ENCODE data around the gene RIPOR3.
"Not testable (repeated sequence)": the region's sequence is repeated elsewhere in the genome, so short reads cannot be mapped to it uniquely, and the experiment has no call there.

The RIPOR3 gene

GRCh38 chr20:50704514-50704913 lies 13.2 kb upstream of the RIPOR3 start:
- DNase-seq: no peak

- not testable (repeated sequence) for DNase-seq
Observed at GRCh38 chr20:50703651-50704438, 12.5 kb upstream of the RIPOR3 start.

GRCh38 chr20:50701041-50701963 lies 10.0 kb upstream of the RIPOR3 start:
- DNase-seq: no peak

GRCh38 chr20:50699688-50700087 lies 8.3 kb upstream of the RIPOR3 start:
- DNase-seq: no peak

GRCh38 chr20:50698255-50698654 lies 6.9 kb upstream of the RIPOR3 start:
- DNase-seq: not testable (repeated sequence)

GRCh38 chr20:50695135-50695872 lies 4.0 kb upstream of the RIPOR3 start:
- DNase-seq: no peak

- no peak for DNase-seq
Observed at GRCh38 chr20:50694379-50695134, 3.2 kb upstream of the RIPOR3 start.

GRCh38 chr20:50693001-50693400 lies 1.7 kb upstream of the RIPOR3 start:
- no peak for DNase-seq

- DNase-seq: no peak
Observed at GRCh38 chr20:50692552-50692933, 1.2 kb upstream of the RIPOR3 start.

- DNase-seq: no peak
Observed at GRCh38 chr20:50691573-50692551, 520 bp upstream of the RIPOR3 start.

- peak in 1 of 2 experiments; percentile 82 for DNase-seq
Observed at GRCh38 chr20:50689864-50690649, 1.3 kb downstream of the RIPOR3 start.

- DNase-seq: no peak
Observed at GRCh38 chr20:50688256-50688975, 2.9 kb downstream of the RIPOR3 start.

- no peak for DNase-seq
Observed at GRCh38 chr20:50686821-50687220, 4.5 kb downstream of the RIPOR3 start.

GRCh38 chr20:50683570-50683969 lies 7.8 kb downstream of the RIPOR3 start:
- DNase-seq: no peak

GRCh38 chr20:50682947-50683530 lies 8.3 kb downstream of the RIPOR3 start:
- no peak for DNase-seq

- no peak for DNase-seq
Observed at GRCh38 chr20:50682065-50682464, 9.3 kb downstream of the RIPOR3 start.

GRCh38 chr20:50681359-50682064 lies 9.8 kb downstream of the RIPOR3 start:
- no peak for DNase-seq
